ENCODE results near the gene PFN3. TPM values are rescaled to one million over a fixed set of nuclear protein-coding genes. Genes with fewer than 3 reads are reported as not detected.
"Not testable (repeated sequence)": the region's sequence is repeated elsewhere in the genome, so short reads cannot be mapped to it uniquely, and the experiment has no call there.

Gene PFN3
- total and polyA plus RNA-seq, 12 donors: not detected

DNA sequence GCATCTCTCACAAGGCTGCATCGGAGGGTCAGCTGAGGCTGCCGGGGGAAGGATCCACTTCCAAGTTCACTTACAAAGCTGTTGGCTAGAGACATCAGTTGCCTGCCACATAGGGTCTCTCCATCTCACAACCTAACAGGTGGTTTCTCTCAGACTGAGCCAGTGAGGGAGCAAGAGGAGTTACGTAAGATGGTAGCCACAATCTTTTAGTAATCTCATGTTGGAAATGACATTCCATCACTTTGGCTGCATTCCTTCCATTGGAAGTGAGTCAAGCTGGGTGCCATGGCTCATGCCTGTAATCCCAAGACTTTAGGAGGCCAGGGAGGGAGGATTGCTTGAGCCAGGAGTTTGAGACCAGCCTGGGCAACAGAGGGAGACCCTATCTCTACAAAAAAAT is 18.6 kb upstream of the PFN3 start:
- intact Hi-C loops (cut with DNase I): no loop called here
- H3K27ac ChIP-seq: no peak overlapping the region
- TF ChIP-seq, protein P1, sequence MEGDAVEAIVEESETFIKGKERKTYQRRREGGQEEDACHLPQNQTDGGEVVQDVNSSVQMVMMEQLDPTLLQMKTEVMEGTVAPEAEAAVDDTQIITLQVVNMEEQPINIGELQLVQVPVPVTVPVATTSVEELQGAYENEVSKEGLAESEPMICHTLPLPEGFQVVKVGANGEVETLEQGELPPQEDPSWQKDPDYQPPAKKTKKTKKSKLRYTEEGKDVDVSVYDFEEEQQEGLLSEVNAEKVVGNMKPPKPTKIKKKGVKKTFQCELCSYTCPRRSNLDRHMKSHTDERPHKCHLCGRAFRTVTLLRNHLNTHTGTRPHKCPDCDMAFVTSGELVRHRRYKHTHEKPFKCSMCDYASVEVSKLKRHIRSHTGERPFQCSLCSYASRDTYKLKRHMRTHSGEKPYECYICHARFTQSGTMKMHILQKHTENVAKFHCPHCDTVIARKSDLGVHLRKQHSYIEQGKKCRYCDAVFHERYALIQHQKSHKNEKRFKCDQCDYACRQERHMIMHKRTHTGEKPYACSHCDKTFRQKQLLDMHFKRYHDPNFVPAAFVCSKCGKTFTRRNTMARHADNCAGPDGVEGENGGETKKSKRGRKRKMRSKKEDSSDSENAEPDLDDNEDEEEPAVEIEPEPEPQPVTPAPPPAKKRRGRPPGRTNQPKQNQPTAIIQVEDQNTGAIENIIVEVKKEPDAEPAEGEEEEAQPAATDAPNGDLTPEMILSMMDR (IDR thresholded peaks at IDR 0.05): no peak
- no peak for TF ChIP-seq POLR2A (IDR thresholded peaks at IDR 0.05)
- H3K4me1 ChIP-seq (replicated peaks in 1 of 2): no peaks in the 10 kb centered on the region
- no peaks in the 10 kb centered on the region for H3K36me3 ChIP-seq (replicated peaks in 1 of 2)
- DNase-seq: no peak
- WGBS, 4 donors: 74 to 86% (median 81%) methylated on average over 3 of the region's 3 CpGs
- H3K27me3 ChIP-seq: no peaks in the 10 kb centered on the region
- no peak overlapping the region for H3K4me3 ChIP-seq
- H3K9me3 ChIP-seq (replicated peaks in 1 of 3): no peaks in the 10 kb centered on the region

GRCh38 chr5:177417081-177417480 is 16.6 kb upstream of the PFN3 start:
- H3K9me3 ChIP-seq (replicated peaks in 1 of 3); H3K4me1 ChIP-seq (replicated peaks in 1 of 2); H3K27me3 ChIP-seq; H3K4me3 ChIP-seq; intact Hi-C loops (cut with DNase I); H3K36me3 ChIP-seq (replicated peaks in 1 of 2); DNase-seq; H3K27ac ChIP-seq: not testable (repeated sequence)
- 70 to 82% (median 80%) methylated on average over 6 of the region's 6 CpGs for WGBS, 4 donors

- TF ChIP-seq, protein P1 (IDR thresholded peaks at IDR 0.05): no peak
- no peak for TF ChIP-seq POLR2A (IDR thresholded peaks at IDR 0.05)
- Histone ChIP-seq H3K4me1 (replicated peaks in 1 of 2) (no peaks in the 10 kb centered on the region), H3K4me3 (no peak overlapping the region), H3K27ac (no peak overlapping the region), H3K27me3 (no peaks in the 10 kb centered on the region), H3K9me3 (replicated peaks in 1 of 3) (no peaks in the 10 kb centered on the region), H3K36me3 (replicated peaks in 1 of 2) (no peaks in the 10 kb centered on the region)
- intact Hi-C loops (cut with DNase I): no loop called here
- WGBS, 4 donors: 73 to 78% (median 75%) methylated on average over 3 of the region's 3 CpGs
- no peak for DNase-seq
Observed at GRCh38 chr5:177414481-177414880, 14.0 kb upstream of the PFN3 start.

DNA sequence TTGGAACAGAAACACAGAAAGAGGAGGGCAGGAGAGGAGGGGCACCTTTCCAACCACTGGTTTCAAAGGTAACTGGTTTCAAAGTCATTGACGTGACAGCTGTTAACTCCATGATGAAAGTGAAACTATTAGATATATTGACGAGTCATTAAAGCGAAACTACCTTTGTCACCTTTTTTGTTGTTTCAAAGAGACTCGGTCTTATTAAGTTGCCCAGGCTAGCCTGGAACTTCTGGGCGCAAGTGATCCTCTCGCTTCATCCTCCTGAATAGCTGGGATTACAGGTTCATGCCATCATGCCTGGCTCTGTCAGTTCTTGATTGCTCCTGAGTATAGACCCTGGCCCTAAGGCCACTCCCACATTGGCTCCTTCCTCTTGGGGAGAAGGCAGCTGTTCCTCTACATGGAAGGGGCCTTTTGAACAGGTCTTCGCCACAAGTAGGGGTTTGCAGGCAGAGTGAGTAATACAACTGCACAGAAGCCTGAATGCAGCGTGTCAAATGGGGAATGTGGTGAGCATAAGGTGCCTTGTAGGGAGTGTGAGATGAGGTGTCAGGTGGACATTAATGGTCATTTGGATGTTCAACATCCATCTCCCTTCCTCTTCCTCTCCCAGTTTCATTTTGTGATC is 12.3 kb upstream of the PFN3 start:
- TF ChIP-seq, protein P1 (IDR thresholded peaks at IDR 0.05): no peak
- no peak for TF ChIP-seq POLR2A (IDR thresholded peaks at IDR 0.05)
- Histone ChIP-seq H3K36me3 (replicated peaks in 1 of 2) (no peaks in the 10 kb centered on the region), H3K9me3 (replicated peaks in 1 of 3) (no peaks in the 10 kb centered on the region), H3K4me3 (no peak overlapping the region), H3K4me1 (replicated peaks in 1 of 2) (no peaks in the 10 kb centered on the region), H3K27me3 (no peaks in the 10 kb centered on the region), H3K27ac (no peak overlapping the region)
- WGBS, 4 donors: 80 to 84% (median 81%) methylated on average over 8 of the region's 8 CpGs
- no peak for DNase-seq
- intact Hi-C loops (cut with DNase I): no loop called here

DNA sequence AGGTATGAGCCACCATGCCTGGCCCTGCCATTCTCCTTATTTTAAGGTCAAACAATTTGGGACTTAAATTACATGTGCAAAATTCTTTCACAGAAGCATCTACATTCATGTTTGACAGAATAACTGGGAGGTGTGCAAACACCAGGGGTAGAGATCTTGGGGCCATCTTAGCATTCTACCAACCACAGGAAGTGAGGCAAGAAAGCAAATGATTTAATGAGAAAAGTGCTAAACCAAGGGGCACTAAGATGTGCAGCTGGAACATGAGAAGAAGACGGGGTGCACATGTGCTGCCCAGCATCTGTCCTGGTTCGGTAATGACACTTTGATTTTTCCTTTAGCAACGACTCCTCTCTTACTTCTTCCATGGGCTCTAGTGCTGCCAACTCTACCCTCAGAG is 10.1 kb upstream of the PFN3 start:
- Histone ChIP-seq H3K27me3 (no peaks in the 10 kb centered on the region), H3K9me3 (replicated peaks in 1 of 3) (no peaks in the 10 kb centered on the region), H3K4me1 (replicated peaks in 1 of 2) (no peaks in the 10 kb centered on the region), H3K36me3 (replicated peaks in 1 of 2) (no peaks in the 10 kb centered on the region), H3K27ac (no peak overlapping the region), H3K4me3 (no peak overlapping the region)
- no peak for DNase-seq
- WGBS, 4 donors: 72 to 82% (median 76%) methylated on average over 3 of the region's 3 CpGs
- intact Hi-C loops (cut with DNase I): no loop called here
- no peak for TF ChIP-seq POLR2A (IDR thresholded peaks at IDR 0.05)
- TF ChIP-seq, protein P1 (IDR thresholded peaks at IDR 0.05): no peak

All from adrenal gland (tissue), 12 donors.